ENCODE results near the gene SAMD14. TPM values are rescaled to one million over a fixed set of nuclear protein-coding genes. Genes with fewer than 3 reads are reported as not detected.

Gene SAMD14
- total RNA-seq, 1 donor = 4.7 TPM

DNA sequence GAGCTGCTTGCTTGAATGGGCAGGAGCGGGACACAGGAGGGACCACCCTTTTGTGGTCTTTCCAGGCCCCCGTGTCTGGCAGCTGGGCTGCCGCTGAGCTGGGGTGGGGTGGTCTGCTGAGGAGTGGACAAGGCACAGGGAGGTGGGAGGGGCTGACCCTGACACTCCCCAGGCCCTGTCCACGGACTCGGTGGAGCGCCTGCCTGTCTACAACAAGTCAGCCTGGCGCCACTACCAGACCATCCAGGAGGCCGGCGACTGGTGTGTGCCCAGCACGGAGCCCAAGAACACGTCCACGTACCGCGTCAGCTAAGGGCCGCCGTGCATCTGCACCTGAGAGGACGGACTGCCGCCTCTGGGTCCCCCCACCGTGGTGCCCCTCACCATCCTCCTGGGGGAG lies 20.2 kb downstream of the SAMD14 start:
- TF ChIP-seq, protein P1, sequence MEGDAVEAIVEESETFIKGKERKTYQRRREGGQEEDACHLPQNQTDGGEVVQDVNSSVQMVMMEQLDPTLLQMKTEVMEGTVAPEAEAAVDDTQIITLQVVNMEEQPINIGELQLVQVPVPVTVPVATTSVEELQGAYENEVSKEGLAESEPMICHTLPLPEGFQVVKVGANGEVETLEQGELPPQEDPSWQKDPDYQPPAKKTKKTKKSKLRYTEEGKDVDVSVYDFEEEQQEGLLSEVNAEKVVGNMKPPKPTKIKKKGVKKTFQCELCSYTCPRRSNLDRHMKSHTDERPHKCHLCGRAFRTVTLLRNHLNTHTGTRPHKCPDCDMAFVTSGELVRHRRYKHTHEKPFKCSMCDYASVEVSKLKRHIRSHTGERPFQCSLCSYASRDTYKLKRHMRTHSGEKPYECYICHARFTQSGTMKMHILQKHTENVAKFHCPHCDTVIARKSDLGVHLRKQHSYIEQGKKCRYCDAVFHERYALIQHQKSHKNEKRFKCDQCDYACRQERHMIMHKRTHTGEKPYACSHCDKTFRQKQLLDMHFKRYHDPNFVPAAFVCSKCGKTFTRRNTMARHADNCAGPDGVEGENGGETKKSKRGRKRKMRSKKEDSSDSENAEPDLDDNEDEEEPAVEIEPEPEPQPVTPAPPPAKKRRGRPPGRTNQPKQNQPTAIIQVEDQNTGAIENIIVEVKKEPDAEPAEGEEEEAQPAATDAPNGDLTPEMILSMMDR (IDR thresholded peaks at IDR 0.05; ENCODE audit: insufficient read depth, low read depth, low read length) = no peak
- no peak overlapping the region for H3K4me3 ChIP-seq (ENCODE audit: low read depth, low read length)
- DNase-seq (ENCODE audit: low read depth) = no peak

DNA sequence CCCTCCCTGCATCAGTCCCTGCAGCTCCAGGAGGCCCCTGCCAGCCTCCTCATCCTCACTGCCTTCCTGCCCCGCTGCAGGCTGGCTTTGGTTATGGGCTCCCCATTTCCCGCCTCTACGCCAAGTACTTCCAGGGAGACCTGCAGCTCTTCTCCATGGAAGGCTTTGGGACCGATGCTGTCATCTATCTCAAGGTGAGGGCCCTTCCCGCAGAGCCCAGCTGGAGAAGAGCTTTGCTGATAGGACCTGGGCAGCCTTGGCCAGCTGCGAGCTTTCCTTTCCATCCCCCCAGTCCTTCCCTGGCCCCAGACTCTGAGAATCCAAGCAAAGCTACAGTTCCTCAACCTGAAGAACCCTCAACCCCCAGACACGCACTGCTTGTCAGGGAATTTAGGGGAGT lies 20.8 kb downstream of the SAMD14 start:
- no peak overlapping the region for H3K4me3 ChIP-seq (ENCODE audit: low read depth, low read length)
- TF ChIP-seq, protein P1 (IDR thresholded peaks at IDR 0.05; ENCODE audit: insufficient read depth, low read depth, low read length) = no peak
- DNase-seq (ENCODE audit: low read depth) = no peak

GRCh38 chr17:50108556-50108955 lies 21.4 kb downstream of the SAMD14 start:
- TF ChIP-seq, protein P1 (IDR thresholded peaks at IDR 0.05; ENCODE audit: insufficient read depth, low read depth, low read length) = no peak
- no peak overlapping the region for H3K4me3 ChIP-seq (ENCODE audit: low read depth, low read length)
- DNase-seq (ENCODE audit: low read depth) = no peak

GRCh38 chr17:50107790-50108414 lies 22.1 kb downstream of the SAMD14 start:
- H3K4me3 ChIP-seq (ENCODE audit: low read depth, low read length) = no peak overlapping the region
- DNase-seq (ENCODE audit: low read depth) = no peak
- TF ChIP-seq, protein P1 (IDR thresholded peaks at IDR 0.05; ENCODE audit: insufficient read depth, low read depth, low read length) = no peak

DNA sequence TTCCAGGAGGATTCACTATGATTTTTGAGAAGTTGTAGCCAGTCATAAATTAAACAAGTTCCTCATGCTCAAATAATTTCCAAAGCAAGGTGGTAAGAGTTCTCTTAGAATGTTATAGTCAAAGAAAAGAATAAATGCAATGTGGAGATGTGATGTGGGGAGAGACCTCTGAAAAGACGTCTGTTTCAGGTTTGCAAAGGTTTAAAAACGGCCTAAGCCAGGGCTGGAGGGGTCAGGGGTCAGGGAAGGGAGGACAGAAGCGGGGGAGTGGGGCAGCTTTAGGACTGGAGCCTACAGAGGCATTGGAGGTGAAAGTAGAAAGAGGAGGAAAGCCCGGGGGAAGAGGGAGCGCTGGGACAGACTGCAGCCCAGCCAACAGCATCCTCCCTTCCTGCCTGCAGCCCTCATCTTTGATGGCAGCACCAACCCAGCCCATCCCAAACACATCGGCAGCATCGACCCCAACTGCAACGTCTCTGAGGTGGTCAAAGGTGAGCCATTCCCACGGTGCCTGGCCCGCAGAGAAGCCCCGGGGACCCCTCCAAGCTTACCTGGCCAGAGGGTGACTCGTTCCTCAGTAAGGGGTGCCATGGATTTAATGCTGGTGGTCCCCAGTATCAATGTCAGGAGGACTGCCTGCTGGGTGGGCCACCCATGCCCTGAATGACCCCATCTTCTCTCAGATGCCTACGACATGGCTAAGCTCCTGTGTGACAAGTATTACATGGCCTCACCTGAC lies 23.4 kb downstream of the SAMD14 start:
- TF ChIP-seq, protein P1 (IDR thresholded peaks at IDR 0.05; ENCODE audit: insufficient read depth, low read depth, low read length) = no peak

DNA sequence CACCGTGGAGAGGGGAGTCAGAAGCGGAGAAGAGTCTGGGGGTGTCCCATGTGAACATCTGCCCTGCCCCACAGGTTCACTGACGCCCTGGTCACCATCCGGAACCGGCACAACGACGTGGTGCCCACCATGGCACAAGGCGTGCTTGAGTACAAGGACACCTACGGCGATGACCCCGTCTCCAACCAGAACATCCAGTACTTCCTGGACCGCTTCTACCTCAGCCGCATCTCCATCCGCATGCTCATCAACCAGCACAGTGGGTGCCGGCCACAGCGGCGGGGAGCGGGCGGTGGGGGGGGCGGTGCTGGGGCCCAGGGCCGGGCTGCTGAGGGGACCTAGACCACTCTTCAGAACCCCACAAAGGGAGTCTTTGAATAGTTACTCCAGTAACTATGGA lies 24.1 kb downstream of the SAMD14 start:
- H3K4me3 ChIP-seq (ENCODE audit: low read depth, low read length) = no peak overlapping the region
- no peak for DNase-seq (ENCODE audit: low read depth)
- TF ChIP-seq, protein P1 (IDR thresholded peaks at IDR 0.05; ENCODE audit: insufficient read depth, low read depth, low read length) = no peak

More for the DNA sequence above, 23.4 kb downstream of the SAMD14 start:
- no peak overlapping the region for H3K4me3 ChIP-seq (ENCODE audit: low read depth, low read length)
- no peak for DNase-seq (ENCODE audit: low read depth)
